ENCODE data around the gene RASSF6.

DNA sequence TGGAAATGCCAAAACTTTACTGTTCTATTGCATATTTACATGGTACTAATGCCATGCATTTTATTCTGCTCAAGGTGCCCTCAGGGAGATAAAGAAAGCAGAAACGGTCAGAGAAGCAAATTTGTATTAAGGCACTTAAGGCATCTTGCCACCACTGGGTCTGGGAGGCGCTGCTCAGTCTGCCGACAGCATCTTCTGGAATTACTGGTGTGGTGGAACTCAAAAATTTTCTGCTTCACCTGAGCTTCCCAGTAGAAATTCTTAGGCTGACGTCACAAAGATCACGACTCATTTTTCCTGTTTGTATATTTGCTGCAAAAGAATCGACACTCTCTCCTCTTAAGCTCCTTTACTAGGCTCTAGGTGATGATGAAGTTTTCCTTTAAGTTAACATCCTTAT is 3.0 kb downstream of the RASSF6 start:
- TF ChIP-seq EZH2 (IDR thresholded peaks at IDR 0.05), result no peak
- no peak for TF ChIP-seq POLR2AphosphoS5 (IDR thresholded peaks at IDR 0.05; ENCODE audit: borderline replicate concordance, low read depth, low read length)

All from SK-N-MC (cell line).